ENCODE measurements around the gene MAIP1.

- TF ChIP-seq POLR2A (IDR thresholded peaks at IDR 0.05; ENCODE audit: low read depth, low read length) (no peak), CHD1 (IDR thresholded peaks at IDR 0.05; ENCODE audit: low read depth, low read length) (no peak), CTCF (conservative IDR thresholded peaks at IDR 0.05; ENCODE audit: low read depth, low read length) (no peak), MAFK (IDR thresholded peaks at IDR 0.05; ENCODE audit: low read depth, low read length) (no peak), CEBPB (IDR thresholded peaks at IDR 0.05; ENCODE audit: low read depth, low read length) (no peak)
Measured at GRCh38 chr2:199951023-199951422, 4.4 kb upstream of the MAIP1 start.
